ENCODE measurements around the gene NFIX.

NFIX gene

GRCh38 chr19:12990853-12991252, 4.4 kb upstream of the NFIX start:
- DNase-seq = no peak

DNA sequence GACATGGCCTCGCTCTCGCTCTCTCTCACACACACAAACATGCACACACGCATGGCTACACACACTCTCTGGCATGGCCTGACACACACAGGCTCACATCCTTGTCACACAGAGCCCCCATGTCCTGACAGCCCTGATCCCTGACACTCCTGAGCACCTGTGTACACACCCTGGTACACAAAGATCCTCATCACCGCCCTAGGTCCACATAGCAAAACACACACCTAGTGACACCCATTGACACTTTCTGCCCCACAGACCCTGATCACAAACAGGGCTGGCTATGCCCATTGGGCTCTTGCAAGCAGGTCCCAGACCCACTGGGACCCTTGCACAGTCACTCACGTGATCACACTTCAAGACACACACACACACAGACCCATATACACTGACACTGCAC, 4.0 kb upstream of the NFIX start:
- DNase-seq = no peak

DNA sequence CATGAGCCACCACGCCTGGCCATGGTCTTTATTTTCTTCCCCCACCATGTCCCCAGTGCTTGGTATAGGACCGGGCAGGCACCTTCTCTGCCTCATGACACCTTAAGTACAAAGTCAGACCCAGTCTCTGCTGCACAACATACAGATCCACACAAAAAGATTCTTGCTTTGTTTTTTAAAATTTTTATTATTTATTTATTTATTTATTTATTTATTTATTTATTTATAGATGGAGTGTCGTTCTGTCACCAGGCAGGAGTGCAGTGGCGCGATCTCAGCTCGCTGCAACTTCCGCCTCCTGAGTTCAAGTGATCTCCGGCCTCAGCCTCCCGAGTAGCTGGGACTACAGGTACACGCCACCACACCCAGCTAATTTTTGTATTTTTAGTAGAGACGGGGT, 2.5 kb upstream of the NFIX start:
- no peak for DNase-seq

GRCh38 chr19:12993562-12993961, 1.7 kb upstream of the NFIX start:
- no peak for DNase-seq

DNA sequence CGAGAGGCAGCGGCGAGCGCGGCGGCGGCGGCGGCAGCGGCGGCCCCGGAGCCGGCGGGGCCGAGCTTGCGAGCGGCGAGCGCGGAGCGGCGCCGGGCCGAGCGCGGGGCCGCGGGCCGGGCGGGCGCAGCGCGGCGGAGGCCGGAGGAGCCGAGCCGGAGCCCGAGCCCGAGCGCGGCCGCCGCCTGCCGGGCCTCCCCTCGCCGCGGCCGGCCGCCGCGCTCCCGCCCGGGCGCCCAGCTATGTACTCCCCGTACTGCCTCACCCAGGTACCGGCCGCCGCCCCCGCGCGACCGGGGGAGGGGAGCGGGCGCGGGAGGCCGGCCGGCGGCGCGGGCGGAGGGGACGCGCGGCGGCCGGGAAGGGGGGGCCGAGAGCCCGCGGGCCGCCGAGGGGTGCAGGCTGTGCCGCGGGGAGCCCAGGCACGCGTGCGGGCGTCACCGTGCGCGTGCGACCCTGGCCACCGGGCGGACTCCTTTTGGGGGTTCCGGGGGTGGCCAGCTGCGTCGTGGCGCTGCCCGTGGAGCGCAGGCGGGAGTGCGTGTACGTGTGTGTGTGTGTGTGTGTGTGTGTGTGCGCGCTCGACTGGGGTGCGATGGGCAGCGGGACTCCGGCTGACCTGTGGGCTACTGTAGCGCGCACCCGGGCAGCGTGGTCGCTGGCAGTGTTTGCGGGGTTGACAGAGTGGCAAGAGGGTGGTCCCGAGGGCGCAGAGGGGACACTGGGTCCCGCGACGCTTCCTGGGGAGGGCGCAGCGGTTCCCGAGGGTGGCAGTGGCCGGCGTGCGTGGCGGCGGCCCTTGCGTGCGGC, 526 bp downstream of the NFIX start:
- DNase-seq = no peak

GRCh38 chr19:12996406-12997094, 1.3 kb downstream of the NFIX start:
- no peak for DNase-seq

DNA sequence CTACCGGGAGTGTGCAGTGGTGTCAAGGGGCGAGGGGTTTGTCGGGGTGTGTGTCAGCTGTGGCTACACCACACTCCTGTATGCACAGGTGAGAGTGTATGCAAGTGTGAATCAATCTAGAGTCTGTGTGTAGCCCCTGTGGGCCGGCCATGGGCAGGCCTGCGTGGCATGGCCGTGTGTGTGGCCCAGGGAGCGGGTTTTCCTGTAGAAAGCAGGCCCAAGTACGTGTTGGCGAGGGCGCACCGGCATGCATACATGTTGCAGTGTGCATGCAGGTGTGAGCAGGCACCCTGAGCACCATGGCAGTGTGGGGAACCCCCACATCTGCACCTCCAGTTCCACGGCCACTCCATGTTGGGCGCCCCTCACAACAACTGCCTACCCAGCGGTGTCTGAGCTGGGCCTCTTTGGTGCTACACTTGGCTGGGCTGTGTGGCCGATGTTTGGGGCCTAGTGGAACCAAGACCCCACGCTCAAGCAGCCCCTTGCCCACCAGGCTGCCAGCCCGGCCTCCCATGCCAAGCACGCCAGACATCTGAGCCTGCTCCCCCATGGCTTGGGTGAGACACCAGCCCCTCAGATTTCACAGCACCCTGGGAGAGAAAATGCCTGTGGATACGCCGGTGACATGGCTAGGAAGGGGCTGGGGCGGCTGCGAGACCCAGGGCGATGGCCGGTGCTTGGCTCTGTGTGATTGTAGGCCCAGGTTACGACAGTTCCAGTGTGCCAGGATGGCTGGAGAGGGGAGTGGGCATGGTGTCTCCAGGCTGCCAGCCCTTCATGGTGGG, 2.1 kb downstream of the NFIX start:
- DNase-seq = no peak

DNA sequence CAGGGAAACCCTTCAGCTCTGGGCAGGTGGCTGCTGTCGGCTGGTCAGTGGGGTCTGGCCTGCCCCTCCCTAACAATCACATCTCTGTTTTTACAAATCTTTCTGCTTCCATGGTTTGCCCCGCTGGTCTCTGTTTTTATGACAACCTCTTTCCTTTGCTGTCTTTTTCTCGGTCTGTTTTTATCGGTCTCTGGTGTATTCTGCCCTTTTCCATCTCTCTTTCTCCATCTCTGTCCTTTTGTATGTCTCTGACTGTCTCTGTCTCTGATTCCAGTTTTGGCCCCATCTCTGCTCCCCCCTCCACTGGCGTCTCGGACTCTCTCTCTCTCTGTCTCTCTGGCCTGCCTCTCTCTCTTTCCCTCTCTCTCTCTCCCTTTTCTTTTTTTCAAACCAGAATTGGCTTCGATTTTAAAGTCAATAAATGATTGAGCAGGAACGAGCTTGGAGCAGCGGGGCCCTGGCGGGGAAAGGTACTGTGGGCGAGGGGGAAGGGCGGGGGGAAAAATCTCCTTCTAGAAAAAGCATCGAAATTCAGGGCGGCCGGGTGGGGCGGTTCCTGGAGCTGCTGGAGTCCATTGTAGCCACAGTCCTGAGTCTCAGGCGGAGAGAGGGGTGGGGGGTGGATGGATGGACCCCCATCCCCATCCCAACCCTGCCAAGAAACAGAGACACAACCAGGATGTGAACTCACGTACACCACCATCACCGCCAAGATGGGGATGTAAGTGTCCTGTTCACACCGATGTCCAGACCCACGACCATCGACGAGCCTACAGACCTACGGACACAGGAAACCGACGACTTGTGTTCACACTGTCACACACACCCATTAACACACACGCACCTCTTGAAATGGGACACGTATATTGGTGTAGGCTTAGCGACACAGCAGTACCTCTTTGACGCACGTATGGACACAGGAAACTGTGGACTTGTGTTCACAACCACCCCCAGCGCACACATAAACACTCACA, 3.0 kb downstream of the NFIX start:
- no peak for DNase-seq

DNA sequence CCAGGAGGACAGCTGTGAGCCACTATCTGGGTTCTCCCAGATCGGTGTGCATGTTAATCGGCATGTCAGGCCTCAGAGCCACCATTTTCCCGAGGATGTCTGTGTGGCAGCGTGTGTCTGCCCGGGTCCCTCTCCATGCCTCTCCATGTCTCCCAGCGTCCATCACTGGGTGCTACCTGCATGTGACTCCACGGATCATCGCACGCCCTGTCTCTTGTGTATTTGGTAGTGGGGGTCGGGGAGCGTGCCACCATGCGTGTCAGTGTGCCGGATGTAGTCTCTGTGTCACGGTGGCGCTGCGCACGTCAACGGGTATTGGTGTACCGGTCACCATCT, 5.9 kb downstream of the NFIX start:
- no peak for DNase-seq

GRCh38 chr19:13001502-13002165, 6.4 kb downstream of the NFIX start:
- no peak for DNase-seq

DNA sequence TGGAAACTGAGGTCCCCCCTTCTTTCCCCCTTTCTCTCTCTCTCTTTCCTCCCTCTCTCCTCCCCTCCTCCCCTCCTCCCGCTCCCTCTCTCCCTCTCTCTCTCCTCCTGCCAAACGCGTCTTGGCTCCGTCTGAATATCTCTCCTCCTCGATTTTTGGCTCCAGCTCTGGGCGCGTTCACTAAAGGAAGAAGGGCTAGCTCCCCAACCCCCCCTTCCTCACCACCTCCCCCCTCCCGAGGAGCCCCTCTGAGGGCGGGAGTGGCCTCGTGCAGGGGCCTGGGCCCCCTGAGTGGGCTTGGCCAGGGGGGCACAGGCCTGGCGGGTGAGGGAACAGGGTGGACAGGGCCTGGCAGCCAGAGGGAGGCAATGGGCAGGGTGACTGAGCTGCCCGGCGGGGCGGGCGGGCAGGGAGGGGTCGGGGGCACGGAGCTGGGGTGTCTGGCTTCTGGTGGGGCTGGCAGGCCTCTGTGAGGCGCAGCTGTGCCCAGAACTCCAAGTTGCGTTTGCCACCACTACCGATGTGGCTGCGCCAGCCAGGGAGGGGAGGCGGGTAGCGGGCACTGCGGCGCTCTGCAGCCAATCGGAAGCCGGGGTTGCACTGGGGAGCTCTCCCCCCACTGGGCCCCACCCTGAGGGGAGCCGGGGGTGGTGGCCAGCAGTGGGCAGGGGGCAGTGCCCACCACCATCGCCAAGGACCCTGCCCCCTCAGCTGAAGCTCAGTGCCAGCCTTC, 7.1 kb downstream of the NFIX start:
- no peak for DNase-seq

- no peak for DNase-seq
Measured at GRCh38 chr19:13003081-13003480, 7.8 kb downstream of the NFIX start.

DNA sequence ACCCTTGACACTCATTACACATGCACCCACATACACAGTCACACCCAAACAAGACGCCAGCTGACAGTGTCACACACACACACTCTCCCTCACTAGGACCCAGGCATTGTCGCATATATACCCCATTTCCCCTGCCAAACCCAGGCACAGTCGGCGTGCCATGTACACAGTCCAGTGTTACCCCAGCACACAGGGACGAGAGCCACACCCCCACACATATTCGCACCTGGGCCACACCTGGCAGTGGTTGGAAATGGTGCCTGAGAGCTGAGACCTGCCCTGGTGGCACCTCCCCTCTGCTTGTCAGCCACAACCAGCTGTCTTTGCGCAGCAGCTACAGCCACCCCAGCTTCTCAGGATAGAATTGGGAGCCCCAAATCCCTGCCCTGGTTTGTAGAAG, 9.0 kb downstream of the NFIX start:
- DNase-seq = no peak

- DNase-seq = no peak
Measured at GRCh38 chr19:13005253-13005652, 10.0 kb downstream of the NFIX start.

DNA sequence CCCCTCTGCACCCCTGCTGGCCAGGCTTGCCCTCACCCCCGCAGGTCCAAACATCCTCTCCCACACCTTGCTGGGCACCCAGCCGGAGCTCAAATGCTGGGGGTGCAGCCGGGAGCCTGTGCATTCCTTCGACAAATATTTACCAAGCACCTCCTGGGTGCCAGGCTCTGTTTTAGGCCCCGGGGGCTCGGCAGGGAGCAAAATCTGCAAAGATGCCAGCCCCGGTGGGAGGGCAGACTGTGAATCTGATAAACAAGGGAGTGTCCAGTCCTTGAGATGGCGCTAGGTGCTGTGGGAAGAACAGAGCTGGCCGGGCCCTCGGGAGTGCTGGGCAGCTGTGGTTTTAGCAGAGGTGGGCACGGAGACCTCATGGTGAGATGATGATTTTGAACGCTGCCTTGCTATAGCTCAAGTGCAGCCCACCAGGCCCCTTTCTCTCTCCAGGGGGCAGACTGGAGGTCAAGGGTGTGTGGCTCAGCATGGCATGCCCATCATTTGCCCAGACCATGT, 10.6 kb downstream of the NFIX start:
- DNase-seq = no peak

- DNase-seq = no peak
Measured at GRCh38 chr19:13006431-13007281, 11.4 kb downstream of the NFIX start.

- DNase-seq = no peak
Measured at GRCh38 chr19:13007292-13008045, 12.2 kb downstream of the NFIX start.

DNA sequence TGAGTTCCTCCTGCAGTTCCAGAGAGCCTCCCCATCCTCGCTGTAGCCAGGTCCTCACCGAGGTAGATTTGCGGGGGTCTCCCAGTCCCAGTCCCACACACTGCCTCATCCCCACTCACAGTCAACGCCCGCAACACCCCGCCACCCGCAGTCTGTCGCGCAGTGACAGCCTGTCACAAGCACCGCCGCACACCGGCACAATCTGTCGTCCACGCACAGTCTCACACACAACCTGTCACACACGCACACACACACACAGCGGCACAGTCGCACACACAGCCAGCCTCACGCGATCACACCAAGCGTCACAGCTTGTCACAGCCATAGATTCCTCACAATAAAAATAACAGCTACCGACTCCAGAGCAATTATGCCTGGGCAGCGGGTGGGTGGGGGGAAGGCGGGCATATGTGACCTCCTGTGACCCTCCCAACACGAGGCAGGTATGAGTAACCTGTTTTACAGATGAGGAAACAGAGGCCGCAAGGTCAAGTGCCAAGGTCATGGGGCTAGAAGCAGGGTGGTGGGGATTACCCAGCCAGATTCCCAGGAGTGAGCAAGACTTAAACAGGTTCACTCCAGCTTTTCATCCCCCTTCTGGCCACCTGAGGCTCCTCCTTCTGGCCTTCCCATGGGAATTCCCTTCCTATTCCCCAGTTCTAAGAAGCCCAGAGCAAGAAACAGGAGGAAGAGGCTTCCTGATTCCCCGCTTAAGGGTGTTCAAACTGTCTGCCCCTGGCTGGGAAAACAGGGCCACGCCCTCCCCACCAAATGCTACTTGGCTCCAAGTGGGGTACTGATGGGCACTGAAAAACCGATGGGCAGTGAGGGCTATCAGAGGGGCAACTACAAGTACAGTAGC, 13.9 kb downstream of the NFIX start:
- DNase-seq = no peak
